Putamen (tissue), 1 donor: ENCODE results near the gene LGR5.

Experiments used
- DNase-seq: peaks from one replicate; pipeline ENCODE4 v3.0.0-alpha.2; 2016; ENCODE audit warnings: low spot score

Gene LGR5

DNA sequence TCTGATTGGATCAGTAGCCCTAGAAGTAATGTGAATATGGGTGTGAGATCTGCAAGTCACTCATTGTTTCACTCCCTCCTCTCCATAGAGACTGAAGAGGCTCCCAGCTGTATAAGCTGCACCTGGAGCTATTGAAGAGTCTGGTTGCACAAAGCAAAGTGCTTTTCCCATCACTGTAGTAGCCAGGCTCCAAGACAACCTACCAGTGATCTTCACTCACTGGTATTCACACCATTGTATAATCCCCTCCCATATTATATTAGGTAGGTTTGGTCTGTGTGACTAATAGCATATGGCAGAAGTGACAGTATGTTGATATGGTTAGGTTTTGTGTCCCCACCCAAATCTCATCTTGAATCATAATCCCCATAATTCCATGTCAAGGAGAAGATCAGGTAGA lies 159.6 kb downstream of the LGR5 start:
- no peak for DNase-seq

DNA sequence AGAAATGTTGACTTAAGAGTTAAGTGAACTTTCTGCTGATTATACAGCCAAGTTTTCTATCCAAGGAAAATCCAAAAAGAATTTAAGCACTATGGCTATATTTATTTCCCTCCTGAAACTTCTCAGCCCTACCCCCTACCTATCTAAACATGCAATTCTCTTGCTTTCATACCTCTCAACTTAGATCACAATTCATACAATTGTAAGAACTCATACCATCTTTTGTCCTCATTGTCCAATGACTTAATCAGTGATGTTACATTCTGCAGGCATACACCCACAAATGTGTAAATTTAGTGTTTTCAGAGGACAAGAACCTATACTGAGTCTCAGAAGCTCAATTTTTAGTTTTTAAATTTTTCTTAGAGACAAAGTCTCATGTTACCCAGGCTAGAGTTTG lies 161.9 kb downstream of the LGR5 start:
- DNase-seq, result no peak

- no peak for DNase-seq
Observed at GRCh38 chr12:71602761-71603577, 163.4 kb downstream of the LGR5 start.

- DNase-seq, result no peak
Observed at GRCh38 chr12:71605039-71605438, 165.4 kb downstream of the LGR5 start.

- peak; percentile 37 for DNase-seq
Observed at GRCh38 chr12:71607494-71608330, 168.1 kb downstream of the LGR5 start.

DNA sequence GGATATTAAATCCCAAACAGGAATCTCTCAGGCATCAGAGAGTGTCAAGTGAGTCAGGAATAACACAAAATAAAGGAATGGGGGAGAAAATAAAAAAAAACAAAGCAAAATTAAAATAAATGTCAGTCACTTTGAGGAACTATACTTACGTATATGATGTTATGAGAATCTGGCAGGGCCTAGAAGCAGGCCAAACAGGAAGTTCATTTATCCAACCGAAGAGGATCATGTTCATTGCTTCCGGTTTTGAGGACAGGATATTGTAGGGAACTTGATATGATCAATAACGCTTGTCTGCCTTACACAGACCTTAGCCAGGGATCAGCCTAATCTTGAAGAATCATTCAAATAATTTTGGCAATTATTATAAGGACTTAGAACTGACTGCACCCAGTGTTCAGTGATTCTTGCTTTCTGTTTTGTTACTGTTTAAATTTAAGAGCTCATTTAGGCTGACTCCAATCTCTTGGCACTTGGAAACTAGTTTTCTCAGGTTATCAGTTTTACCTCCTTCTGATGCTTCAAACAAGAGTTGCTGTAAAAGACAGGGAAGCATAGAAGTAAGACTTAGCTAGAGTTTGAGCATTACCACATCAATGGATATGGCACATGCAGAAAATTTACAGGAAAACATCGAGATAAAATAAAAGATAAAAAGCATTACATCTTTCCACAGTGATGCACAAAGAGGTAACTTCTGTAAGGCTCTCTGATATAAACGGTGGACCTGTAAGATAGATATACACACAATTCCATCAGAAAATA lies 170.6 kb downstream of the LGR5 start:
- no peak for DNase-seq

DNA sequence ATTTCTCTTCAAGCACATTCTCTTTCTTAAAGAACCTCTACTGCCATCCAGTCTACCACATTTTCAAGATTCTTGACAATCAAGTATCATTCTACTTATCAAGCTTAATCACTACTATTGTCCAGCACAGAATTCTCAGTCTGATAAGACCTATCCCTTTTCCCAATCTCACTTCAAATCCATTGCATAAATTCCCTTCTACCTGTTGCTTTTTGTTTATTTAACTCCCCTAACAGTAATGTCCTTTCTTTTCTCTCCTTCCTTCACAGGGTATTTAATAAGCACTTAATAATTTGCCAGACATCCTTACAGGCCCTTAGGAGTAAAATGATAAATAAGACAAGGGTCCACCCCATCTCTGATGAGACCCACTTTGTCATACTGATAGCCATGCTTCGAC lies 182.3 kb downstream of the LGR5 start:
- DNase-seq, result no peak

DNA sequence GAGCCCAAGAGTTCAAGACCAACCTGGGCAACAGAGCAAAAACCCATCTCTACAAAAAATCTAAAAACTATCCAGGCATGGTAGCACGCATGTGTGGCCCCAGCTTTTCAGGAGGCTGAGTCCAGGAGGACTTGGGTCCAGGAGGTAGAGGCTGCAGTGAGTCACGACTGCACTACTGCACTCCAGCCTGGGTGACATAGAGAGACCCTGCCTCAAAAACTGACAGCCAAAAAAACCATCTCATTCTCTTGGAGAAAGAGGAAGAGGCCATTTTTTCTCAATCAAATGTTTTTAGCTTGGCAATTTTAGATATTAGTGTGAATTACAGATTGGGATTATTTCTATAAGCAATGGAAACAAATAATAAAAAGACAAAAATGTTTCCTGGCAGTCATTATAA lies 185.9 kb downstream of the LGR5 start:
- DNase-seq, result no peak

GRCh38 chr12:71626098-71626497 lies 186.5 kb downstream of the LGR5 start:
- DNase-seq, result no peak

DNA sequence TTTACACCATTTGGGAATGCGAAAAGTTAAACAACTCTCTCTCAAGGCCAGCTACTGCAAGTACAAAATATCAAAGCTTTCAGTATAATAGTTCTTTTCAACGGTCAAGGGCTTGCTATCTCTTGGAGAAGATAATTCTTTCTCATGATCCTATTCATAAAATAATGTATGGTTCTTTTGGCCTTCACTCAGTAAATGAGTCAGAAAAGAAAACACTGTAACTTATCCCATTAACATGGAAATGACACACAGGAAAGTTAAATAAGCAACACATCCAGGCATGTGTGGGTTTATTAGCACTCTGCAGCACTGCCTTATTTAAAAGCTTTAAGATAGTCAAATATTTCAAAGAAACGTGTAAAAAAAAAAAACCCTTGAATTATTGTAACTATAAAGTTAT lies 187.2 kb downstream of the LGR5 start:
- no peak for DNase-seq

GRCh38 chr12:71627438-71628002 lies 187.9 kb downstream of the LGR5 start:
- DNase-seq, result no peak
